Left cardiac atrium (tissue), 4 donors: ENCODE results near the gene CDH20. TPM values are rescaled to one million over a fixed set of nuclear protein-coding genes. Genes with fewer than 3 reads are reported as not detected.

Experiments used
- ATAC-seq, 2 donors: fragments of 200-7000 bp; cut with Tn5 transposase; one replicate each; pipeline ENCODE4 v1.9.1; 2020; ENCODE audit warnings: mild to moderate bottlenecking in 2 of 2, moderate library complexity in 2 of 2
- DNase-seq: peaks from one replicate; pipeline ENCODE4 v3.0.0-alpha.2; 2020
- intact Hi-C, 2 donors: fragments of 100-400 bp; cut with DNase I; formaldehyde crosslinking; loops; one replicate each; pipeline versions ENCODE4 v1.14.1 to v1.15.1; 2022 to 2023
- total RNA-seq, 2 donors: library from RNA; stranded (reverse); fragmentation: NEBNext Ultra II Directional; extraction: Animal tissue kit (Norgen Biotek cat#: 25700); gene quantifications; one replicate each; pipeline ENCODE4 v1.2.1, GENCODE V29; 2021
- donor health status: DM: no; HTN: yes; CAD: no.
- donor health status: DM: no; HTN: yes; CAD: no; lungs with severe emphysema.
- donor health status: DM: yes; HTN: yes; CAD: no.
- donor health status: Dilated cardiomyopathy.

The CDH20 gene
- total RNA-seq, 2 donors from 2014 or later = 0.06 TPM; not detected in 1

DNA sequence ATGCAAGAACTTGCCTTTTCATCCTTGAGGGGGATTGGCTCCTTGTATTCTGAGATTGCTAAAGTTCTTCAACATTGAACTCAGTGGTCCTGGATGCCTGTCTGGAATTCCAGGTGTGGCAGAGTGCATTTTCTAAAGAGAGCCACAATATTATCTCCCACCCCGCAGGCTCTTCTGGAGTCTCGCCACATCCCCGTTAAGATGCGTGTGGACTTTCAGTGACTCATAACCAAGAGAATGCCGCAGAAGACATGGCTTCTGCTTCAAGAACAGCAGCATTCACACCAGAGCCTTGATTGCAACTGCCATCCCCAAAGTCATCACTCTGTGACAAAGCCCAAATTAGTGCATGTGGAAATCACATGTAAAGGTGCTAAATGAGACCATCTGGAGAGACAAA is 142.7 kb downstream of the CDH20 start:
- DNase-seq (no peak), ATAC-seq (no peak)
- intact Hi-C loops = no loop called here

DNA sequence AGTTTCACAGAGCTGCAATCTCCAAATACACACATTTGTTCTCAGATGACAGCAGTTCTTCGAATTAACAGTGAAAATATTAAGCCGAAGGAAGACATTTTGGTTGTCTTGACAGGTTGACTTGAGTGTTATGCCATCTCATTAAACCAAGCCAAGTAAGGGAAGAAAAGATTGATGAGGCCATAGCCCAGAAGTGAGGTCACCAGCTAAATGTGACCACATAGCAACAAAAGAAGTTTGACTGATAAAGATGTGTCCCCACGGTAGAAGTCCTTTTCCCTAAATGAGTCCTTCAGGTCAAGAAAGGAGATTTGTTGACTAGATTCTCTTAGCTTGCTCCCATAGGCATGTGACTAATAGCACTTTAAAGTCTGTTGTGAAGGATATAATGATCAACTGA is 156.1 kb downstream of the CDH20 start:
- intact Hi-C loops = no loop called here
- DNase-seq (no peak), ATAC-seq (no peak)

DNA sequence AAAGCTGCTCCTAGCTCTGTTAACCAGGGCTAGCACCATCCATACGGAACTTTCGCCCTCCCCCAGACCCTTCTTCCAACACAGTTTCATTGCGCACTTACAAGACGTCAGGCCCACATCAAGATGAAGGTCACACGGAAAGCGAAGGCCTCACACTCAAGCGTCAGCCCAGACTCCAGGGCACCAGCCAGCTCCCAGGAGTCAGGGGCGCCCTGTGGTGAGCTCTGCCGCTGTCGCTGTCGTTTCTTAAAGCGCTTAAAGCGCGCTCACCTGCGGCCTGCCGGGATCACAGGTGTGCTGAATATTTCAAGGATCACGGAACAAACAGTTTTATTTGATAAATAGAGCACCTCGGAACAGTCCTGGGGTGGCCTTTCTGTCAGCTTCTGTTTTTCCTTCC is 163.1 kb downstream of the CDH20 start:
- no peak for DNase-seq
- intact Hi-C loops = no loop called here
- no peak for ATAC-seq

DNA sequence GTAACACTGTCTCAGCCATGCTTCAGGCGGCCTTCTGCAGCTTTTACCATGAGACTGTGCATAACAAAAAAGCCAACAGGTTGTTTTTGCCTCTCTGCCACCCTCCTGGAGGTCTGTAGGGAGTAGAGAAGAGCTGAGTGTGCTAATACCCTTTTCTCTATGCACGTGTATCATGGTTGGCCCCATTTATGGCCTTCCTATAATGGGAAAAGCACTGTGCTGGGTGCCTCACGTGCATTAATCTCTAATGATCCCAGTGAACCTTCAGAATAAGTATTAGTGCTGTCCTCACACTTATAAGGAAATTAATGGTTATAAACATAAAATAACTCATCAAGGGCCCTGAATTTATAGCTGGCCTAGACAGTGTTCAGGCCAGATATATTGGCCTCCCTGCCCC is 164.2 kb downstream of the CDH20 start:
- intact Hi-C loops = no loop called here
- ATAC-seq (no peak), DNase-seq (no peak)

DNA sequence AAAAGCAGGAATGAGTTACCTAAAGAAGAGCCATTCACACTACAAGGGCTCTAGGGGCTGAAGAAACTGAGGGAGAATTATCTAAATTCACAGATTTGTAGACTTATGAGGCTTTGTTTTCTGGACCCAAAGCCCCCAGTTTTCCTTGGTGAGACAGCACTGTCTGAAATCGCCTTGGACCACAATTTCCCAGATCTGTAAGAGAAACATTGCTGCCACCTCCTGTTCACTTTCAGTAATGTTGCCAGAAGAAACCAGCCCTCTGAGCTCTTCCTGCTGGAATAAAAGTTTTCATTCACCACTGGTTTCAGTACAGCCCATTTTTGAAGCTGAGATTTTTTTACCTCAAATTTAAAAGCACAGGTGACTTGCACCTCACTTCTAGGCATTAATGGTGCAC is 169.2 kb downstream of the CDH20 start:
- DNase-seq (no peak), ATAC-seq (peak; percentile 61 to 64)
- intact Hi-C loops = loop anchor here (2.0 to 5.0 kb wide), 6 partner anchors 180 to 1515 kb away; no protein-coding TSS in a partner anchor

DNA sequence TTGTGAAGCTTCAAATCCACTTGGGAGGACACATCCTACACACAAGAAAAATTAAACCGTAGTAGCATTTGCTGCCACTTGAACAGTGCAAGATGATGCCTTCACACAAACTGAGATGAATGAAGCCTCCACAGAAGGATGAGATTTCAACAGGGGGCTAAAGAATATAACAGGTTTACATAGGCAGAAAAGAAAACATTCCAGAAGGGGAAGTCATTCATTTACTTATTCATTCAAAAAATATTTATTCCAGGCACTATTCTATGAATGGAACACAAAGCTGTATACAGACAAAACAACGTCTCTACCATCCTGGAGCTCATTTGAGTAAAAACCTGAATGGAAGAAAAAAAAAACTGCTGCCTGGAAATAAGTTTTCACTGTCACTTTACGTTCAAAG is 170.5 kb downstream of the CDH20 start:
- intact Hi-C loops = loop anchor here (2.0 to 5.0 kb wide), 6 partner anchors 181 to 1516 kb away; no protein-coding TSS in a partner anchor
- DNase-seq (no peak), ATAC-seq (no peak)

DNA sequence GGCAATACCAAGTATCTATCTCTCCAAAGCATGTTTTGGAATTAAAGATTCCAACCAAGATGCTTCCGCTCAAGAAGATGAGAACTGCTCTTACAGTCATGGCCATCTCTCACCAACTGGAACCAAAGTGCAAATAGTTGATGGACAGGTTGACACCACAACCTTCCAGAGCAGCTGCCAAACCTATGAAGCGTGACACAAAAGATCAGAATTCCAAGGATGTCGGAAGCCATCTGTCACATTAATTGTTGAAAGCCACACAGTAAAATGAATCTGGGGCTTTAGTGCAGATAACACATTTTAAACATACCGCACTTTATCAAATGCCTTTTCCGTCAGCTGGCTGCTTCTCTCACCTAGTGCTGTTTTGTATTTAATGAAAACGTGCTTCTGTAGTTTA is 195.7 kb downstream of the CDH20 start:
- DNase-seq (no peak), ATAC-seq (no peak)
- intact Hi-C loops = no loop called here

DNA sequence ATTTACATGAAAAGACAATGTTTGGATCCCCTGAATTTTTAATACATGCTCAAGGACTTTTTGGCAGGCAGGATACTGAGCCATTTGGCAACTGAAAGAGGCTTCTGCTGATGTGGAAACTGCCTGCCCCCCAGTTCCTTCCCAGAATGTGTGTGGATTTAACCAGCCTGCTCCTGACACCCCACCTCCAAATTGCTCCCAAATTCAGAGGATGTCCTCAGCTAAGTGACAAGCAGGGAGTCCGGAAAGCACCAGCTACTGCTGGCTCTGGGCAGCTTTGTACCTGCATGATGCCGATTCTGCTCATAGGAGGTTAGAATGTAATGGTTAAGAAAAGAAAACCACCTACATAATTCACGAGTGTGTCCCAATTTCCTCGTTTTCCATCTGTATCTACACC is 197.5 kb downstream of the CDH20 start:
- intact Hi-C loops = no loop called here
- no peak for DNase-seq
- no peak for ATAC-seq

DNA sequence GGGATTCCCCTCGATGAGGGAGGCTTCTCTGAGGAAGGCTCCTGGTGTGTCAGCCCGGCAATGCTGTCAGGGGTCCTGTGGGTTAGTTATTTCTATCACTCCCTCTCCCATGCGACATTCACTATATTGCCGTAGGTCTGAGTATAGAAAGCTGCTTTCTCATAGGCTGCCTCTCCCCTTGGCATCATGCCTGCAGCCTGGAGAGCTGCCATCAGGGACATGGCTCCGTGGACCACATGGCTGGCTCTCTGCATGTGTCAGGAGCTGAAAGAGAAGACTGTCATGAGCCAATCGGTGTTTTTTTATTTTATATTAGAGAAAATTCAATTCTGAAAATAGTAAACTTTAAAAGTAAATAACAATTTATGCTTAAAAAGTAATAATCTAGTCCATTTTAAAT is 198.0 kb downstream of the CDH20 start:
- ATAC-seq = no peak
- DNase-seq = no peak
- intact Hi-C loops = no loop called here

DNA sequence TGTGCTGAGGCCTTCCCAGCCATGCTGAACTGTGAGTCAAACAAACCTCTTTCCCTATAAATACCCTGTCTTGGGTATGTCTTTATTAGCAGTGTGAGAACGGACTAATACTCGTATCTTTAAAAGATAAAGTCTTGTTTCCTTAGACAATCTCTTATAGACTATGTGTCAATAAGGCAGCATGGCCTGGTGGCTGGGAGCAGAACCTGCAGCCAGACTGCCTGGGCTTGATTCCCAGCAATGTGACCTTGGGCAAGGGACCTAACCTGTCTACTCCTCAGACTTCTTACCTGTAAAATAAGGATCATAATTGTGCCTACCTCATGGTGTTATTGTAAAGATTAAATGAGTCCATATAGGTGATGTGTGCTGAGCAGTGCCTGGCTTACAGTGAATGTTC is 198.7 kb downstream of the CDH20 start:
- ATAC-seq (no peak), DNase-seq (no peak)
- intact Hi-C loops = no loop called here

DNA sequence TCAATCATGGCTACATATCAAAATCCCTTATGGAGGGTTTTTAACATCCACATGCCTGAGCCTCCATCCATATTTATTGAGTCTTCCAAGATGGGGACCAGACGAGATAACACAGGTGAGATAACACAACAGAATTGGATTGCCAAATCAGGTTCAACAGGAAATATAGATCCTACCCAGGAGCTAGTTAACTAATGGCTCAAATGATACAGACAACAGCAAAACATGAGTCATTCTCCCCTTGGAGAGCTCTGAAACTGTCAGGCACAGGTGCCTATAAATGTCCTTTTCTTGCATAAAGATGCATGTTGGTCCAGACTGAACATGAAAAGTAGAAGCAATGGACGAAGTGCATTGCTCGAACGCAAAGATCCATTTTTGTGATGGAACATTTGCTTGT is 202.2 kb downstream of the CDH20 start:
- intact Hi-C loops = no loop called here
- DNase-seq (no peak), ATAC-seq (no peak)

DNA sequence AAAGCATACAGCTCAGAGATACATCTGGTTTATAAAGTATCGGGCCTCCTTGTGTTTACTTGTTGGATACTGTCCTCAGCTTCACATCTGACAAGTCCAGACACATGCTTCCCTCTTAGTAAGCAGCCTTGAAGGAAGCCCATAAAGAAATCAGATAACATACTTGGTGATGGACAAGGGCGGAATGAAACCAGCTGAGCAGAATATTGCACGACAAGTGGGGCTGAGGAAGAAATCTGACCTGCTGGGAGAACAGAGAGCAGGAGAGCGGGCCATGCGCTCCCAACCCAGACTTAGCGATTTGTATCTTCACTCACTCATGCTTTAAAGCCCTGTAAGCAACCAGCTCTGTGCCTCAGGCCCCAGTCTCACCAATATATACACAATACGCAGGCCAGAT is 208.4 kb downstream of the CDH20 start:
- no peak for ATAC-seq
- DNase-seq = no peak
- intact Hi-C loops = loop anchor here in 1 of 2 donors (10.0 kb wide), 1 partner anchor 363 kb away; no protein-coding TSS in a partner anchor

DNA sequence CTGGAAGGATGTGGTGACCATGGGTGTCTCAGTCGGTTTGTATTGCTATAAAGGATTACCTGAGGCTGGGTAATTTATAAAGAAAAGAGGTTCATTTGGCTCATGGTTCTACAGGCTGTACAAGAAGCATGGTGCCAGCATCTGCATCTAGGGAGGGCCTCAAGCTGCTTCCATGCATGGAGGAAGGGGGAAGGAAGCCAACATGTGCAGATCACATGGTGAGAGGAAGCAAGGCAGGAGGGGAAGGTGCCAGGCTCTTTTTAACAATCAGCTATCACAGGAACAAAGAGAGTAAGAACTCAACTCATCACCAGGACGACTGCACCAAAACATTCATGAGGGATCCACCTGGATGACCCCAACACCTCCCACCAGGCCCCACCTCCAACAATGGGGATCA is 209.4 kb downstream of the CDH20 start:
- ATAC-seq (no peak), DNase-seq (no peak)
- intact Hi-C loops = loop anchor here in 1 of 2 donors (10.0 kb wide), 1 partner anchor 362 kb away; no protein-coding TSS in a partner anchor

DNA sequence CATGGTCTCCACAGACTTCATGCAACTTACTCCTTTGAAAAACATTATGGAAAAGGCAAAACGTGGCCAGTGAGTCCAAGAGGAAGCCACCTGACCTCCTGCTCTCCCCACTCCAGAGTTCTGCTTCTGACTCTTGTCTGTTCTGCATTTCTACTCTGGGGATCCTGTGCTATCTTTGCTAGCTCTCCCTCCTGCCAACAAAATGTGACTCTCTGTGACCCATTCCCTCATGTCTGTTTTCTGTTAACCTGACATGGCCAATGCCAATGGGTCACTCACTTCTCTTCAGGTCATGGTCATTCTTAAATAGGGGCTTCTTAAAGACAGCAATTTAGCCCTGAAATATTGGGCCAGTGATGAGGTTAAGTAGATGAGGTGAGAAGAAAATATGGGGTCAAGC is 210.3 kb downstream of the CDH20 start:
- intact Hi-C loops = loop anchor here in 1 of 2 donors (10.0 kb wide), 1 partner anchor 361 kb away; no protein-coding TSS in a partner anchor
- no peak for DNase-seq
- peak; percentile 66 to 75 for ATAC-seq

DNA sequence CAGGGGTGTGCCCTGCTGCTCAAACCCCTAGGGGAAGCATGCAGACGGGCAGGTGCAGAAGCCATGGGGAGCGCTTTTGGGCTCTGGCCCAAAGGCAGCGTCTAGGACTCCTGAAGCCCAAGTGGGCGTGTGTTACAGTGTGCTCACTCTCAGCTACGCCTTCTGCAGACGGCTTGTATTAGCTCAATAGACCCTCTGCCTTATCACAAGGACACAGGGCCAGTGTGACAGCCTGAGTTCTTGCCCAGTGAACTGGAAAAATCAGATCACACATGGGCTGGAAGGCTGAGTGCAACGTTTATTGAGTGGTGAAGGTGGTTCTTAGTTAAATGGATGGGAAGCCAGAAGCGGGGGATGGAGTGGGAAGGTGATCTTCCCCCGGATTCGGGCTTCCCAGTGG is 210.9 kb downstream of the CDH20 start:
- no peak for DNase-seq
- intact Hi-C loops = loop anchor here in 1 of 2 donors (10.0 kb wide), 1 partner anchor 361 kb away; no protein-coding TSS in a partner anchor
- peak; percentile 41 to 56 for ATAC-seq

DNA sequence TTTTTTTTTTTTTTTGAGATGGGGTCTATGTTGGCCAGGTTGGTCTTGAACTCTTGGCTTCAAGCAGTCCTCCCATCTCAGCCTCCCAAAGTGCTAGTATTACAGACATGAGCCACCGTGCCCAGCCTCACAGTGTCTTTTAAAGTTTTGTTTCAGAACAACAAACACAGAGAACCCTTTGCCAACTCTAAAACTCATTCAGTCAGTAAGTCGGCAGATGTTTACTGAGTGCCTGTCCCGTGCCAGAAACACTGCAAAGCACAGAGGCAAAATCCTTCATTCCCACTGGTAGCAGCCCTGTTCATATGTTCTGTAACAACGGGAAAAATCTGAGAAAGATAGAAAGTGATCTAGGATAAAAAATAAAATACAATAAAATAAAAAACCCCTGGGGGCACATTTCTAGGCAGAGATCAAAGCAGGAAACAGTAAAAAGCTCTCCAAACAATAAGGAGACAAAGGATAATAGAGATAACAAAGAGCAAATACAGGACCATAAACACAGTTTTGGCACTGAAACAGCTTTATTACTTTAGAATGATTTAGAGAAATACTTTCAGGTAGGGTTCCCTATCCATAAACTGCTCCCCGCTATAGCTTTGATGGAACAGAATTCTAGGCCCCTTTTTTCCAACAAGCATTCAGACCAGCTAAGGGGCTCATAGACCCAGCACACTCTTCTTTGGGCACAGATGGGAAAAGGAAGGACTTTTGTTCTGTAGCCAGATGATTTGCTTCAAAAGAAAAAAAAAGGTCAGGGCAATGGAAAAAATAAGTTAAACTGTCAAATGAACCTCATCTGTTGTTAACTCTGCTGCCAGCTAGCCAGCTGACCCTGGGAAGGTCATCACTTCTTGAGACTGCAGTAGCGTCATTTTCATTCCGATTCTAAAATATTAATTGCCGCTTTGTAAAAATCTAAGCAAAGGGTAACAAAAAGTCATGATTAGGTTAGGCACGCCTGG is 212.3 kb downstream of the CDH20 start:
- no peak for ATAC-seq
- no peak for DNase-seq
- intact Hi-C loops = loop anchor here in 1 of 2 donors (10.0 kb wide), 1 partner anchor 359 kb away; no protein-coding TSS in a partner anchor

DNA sequence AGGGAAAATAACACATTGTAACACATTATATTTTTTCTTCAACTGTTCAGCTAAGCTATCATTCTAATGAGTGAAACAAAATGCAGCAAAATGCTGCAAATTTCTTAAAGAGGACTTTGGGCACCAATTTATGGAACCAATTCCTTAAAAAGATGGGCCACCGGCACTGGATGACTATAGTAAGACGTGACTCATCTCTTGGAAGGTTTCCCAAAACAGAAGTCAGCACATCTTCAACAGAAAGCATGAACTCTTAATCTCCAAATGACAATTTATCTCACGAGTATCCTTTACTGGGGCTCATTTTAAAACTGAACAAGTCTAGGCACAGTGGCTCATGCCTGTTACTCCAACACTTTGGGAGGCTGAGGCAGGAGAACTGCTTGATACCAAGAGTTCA is 213.4 kb downstream of the CDH20 start:
- intact Hi-C loops = loop anchor here in 1 of 2 donors (10.0 kb wide), 1 partner anchor 358 kb away; no protein-coding TSS in a partner anchor
- ATAC-seq (peak in 1 of 2 donors; percentile 51), DNase-seq (no peak)

DNA sequence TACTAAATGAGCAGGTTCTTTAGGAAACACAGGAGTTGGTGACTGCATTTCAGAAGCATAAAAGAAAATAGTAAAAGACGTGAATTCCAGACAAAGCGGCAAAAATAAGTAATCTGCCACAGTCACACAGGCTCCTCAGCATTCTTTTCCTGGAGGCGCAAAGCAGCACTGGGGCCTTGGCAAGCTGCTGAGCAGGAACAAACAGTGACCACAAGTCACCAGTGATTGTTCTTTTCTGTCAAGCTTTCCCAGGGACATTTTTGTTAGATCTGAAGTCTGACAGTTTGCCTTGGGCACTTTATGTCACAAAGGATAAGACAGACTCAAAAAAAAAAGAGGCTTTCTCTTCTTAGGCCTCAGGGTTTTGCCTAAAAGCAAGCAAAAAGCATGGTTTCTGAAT is 216.2 kb downstream of the CDH20 start:
- DNase-seq (no peak), ATAC-seq (no peak)
- intact Hi-C loops = loop anchor here in 1 of 2 donors (10.0 kb wide), 1 partner anchor 355 kb away; no protein-coding TSS in a partner anchor

DNA sequence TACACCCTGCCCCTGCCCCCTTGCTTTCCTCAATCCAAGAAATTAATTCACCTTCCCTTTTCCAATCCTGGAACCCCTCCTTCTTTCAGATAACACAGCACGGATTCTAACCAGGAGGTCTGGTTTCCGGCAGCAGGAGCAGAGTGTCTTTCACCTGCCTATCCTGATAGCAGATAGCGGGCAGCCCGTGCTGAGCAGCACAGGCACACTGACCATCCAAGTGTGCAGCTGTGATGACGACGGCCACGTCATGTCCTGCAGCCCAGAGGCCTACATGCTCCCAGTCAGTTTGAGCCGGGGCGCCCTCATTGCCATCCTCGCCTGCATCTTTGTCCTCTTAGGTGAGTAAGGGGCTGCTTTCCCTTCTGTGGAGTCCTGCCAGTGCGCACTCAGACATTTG is 216.7 kb downstream of the CDH20 start:
- DNase-seq (no peak), ATAC-seq (no peak)
- intact Hi-C loops = loop anchor here (2.0 to 10.0 kb wide), 4 partner anchors 341 to 582 kb away; no protein-coding TSS in a partner anchor

DNA sequence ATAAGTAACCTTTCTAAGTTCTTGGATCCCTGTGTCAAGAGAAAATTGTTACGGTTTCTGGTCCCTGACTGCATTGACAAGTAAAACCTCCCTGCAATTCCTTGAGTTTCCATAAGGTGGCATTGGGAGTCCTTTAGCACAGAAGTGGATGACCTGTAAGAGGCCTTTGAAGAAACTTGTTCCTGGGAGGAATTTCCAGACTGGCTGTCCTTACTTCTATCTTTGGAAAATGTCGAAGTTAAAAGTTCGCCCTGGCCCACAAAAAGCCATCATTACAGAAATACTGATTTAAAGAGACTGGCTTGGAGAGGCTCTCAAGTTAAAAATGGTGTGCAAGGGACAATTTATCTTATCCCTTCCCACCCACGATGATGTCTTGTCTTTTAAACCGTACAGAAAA is 218.4 kb downstream of the CDH20 start:
- intact Hi-C loops = loop anchor here (2.0 to 5.0 kb wide), 3 partner anchors 339 to 581 kb away; no protein-coding TSS in a partner anchor
- DNase-seq (no peak), ATAC-seq (peak; percentile 70 to 82)
